PC-9 (cell line): Measurements from ENCODE around the gene CADM2. TPM values are rescaled to one million over a fixed set of nuclear protein-coding genes. Genes with fewer than 3 reads are reported as not detected.
A peak's percentile ranks its signal among the peaks of the same experiment; 100 is the strongest.

Experiments
- BruUV-seq: library from RNA; stranded (reverse); fragments of 400-500 nt; replicated peaks from 2 replicates; lab custom pipeline; 2021; lab: Mats Ljungman, UMichigan
- CTCF ChIA-PET: fragments of 300-600 bp; sonication (Branson Sonifier 250); formaldehyde crosslinking; loops from one replicate; lab custom pipeline; 2022; ENCODE audit warnings: antibody characterized with exemption; lab: Charles Lee
- POLR2A ChIA-PET: fragments of 300-600 bp; sonication (Branson Sonifier 250); formaldehyde crosslinking; loops from one replicate; lab custom pipeline; 2022; ENCODE audit warnings: antibody characterized with exemption; ENCODE audit not compliant: unreplicated experiment; lab: Charles Lee
- DNase-seq, 2 experiments: peaks; one replicate each; pipeline versions ENCODE4 v3.0.0 to v3.0.0-alpha.2; 2015 to 2022; ENCODE audit warnings: mixed read lengths in 1 of 2
- H2AFZ ChIP-seq: fragments of 200-600 bp; sonication (generic); 2 replicates; pipeline ENCODE4 v1.8.1; 2017; ENCODE audit warnings: antibody characterized with exemption
- H3F3A ChIP-seq: fragments of 200-600 bp; sonication (generic); 2 replicates; pipeline ENCODE4 v1.8.1; 2017; ENCODE audit warnings: antibody characterized with exemption, mild to moderate bottlenecking, low read depth; ENCODE audit not compliant: insufficient read depth
- H3K27ac ChIP-seq: fragments of 200-600 bp; sonication (generic); 2 replicates; pipeline ENCODE4 v1.6.1; 2016; ENCODE audit warnings: mixed run types
- H3K27me3 ChIP-seq: fragments of 200-600 bp; sonication (generic); 2 replicates; pipeline ENCODE4 v1.6.1; 2016; ENCODE audit warnings: low read depth, mixed run types; ENCODE audit not compliant: insufficient read depth
- H3K36me3 ChIP-seq: fragments of 200-600 bp; sonication (generic); 2 replicates; pipeline ENCODE4 v1.6.1; 2016; ENCODE audit warnings: low read depth, mixed run types
- H3K4me1 ChIP-seq: fragments of 200-600 bp; sonication (generic); replicated peaks from 2 replicates; pipeline ENCODE4 v1.6.1; 2016; ENCODE audit warnings: mixed run types; ENCODE audit not compliant: insufficient read depth
- H3K4me2 ChIP-seq: fragments of 200-600 bp; sonication (generic); 2 replicates; pipeline ENCODE4 v1.6.1; 2017; ENCODE audit warnings: mixed run types
- H3K4me3 ChIP-seq: fragments of 200-600 bp; sonication (generic); 2 replicates; pipeline ENCODE4 v1.6.1; 2016; ENCODE audit warnings: mixed run types
- H3K79me2 ChIP-seq: fragments of 200-600 bp; sonication (generic); 2 replicates; pipeline ENCODE4 v1.6.1; 2017; ENCODE audit warnings: low read depth, mixed run types
- H3K9me2 ChIP-seq: fragments of 200-600 bp; sonication (generic); 2 replicates; pipeline ENCODE4 v1.8.1; 2017; ENCODE audit warnings: mild to moderate bottlenecking; ENCODE audit not compliant: insufficient read depth
- H3K9me3 ChIP-seq: fragments of 200-600 bp; sonication (generic); 2 replicates; pipeline ENCODE4 v1.8.1; 2016; ENCODE audit warnings: low read depth; ENCODE audit not compliant: insufficient read depth
- H4K20me1 ChIP-seq: fragments of 200-600 bp; sonication (generic); 2 replicates; pipeline ENCODE4 v1.8.1; 2017; ENCODE audit not compliant: insufficient read depth
- CTCF ChIP-seq: fragments of 200-600 bp; sonication (generic); conservative IDR thresholded peaks from 2 replicates; pipeline ENCODE4 v1.6.1; 2017; ENCODE audit warnings: mixed run types, antibody characterized with exemption, mild to moderate bottlenecking, moderate library complexity
- EZH2 ChIP-seq: fragments of 200-600 bp; sonication (generic); IDR thresholded peaks from 2 replicates; pipeline ENCODE4 v1.8.0; 2017; ENCODE audit warnings: antibody characterized with exemption, low read depth
- intact Hi-C: fragments of 100-400 bp; cut with micrococcal nuclease; formaldehyde crosslinking; loops from one replicate; pipeline ENCODE4 v1.10.0; 2022; ENCODE audit not compliant: unreplicated experiment
- total RNA-seq: library from RNA; stranded (reverse); gene quantifications from 2 replicates; pipeline ENCODE4 v1.2.3, GENCODE V29; 2021

The CADM2 gene
- total RNA-seq, 1 experiment from 2014 or later, result 0.59 TPM

GRCh38 chr3:85725809-85726208 lies 767.0 kb downstream of the CADM2 start:
- no peaks in the 10 kb centered on the region for H3K79me2 ChIP-seq
- TF ChIP-seq CTCF, result no peak
- no peak for TF ChIP-seq EZH2
- ChIA-PET CTCF (no interaction called here), POLR2A (no interaction called here)
- no peak overlapping the region for H3K4me3 ChIP-seq
- peaks cover 12% of the 10 kb centered on the region; the same call in 1 of the 2 replicates for H3K9me3 ChIP-seq
- no peaks in the 10 kb centered on the region for H3K27me3 ChIP-seq
- no peaks in the 10 kb centered on the region for H3F3A ChIP-seq
- H3K27ac ChIP-seq, result no peak overlapping the region
- no peak overlapping the region for H2AFZ ChIP-seq
- no peak for DNase-seq
- H4K20me1 ChIP-seq, result no peaks in the 10 kb centered on the region
- H3K36me3 ChIP-seq, result no peaks in the 10 kb centered on the region
- intact Hi-C loops, result no loop called here
- peaks cover 5% of the 10 kb centered on the region; the same call in 1 of the 2 replicates for H3K4me1 ChIP-seq
- no TSS peak for BruUV-seq
- no peak overlapping the region for H3K4me2 ChIP-seq
- no peaks in the 10 kb centered on the region for H3K9me2 ChIP-seq

GRCh38 chr3:85726241-85726640 lies 767.5 kb downstream of the CADM2 start:
- no peaks in the 10 kb centered on the region for H3K36me3 ChIP-seq
- H2AFZ ChIP-seq, result no peak overlapping the region
- intact Hi-C loops, result no loop called here
- POLR2A ChIA-PET, result no interaction called here
- H3F3A ChIP-seq, result no peaks in the 10 kb centered on the region
- peaks cover 5% of the 10 kb centered on the region; the same call in 1 of the 2 replicates for H3K4me1 ChIP-seq
- no TSS peak for BruUV-seq
- TF ChIP-seq CTCF (no peak), EZH2 (no peak)
- 0 out of 2 replicates have a peak overlapping the region, but pooled peaks have one; percentile 4 for H3K4me2 ChIP-seq
- no peak overlapping the region for H3K4me3 ChIP-seq
- no peak overlapping the region for H3K27ac ChIP-seq
- no peaks in the 10 kb centered on the region for H3K9me2 ChIP-seq
- CTCF ChIA-PET, result no interaction called here
- no peaks in the 10 kb centered on the region for H3K79me2 ChIP-seq
- H3K27me3 ChIP-seq, result no peaks in the 10 kb centered on the region
- peaks cover 12% of the 10 kb centered on the region; the same call in 1 of the 2 replicates for H3K9me3 ChIP-seq
- H4K20me1 ChIP-seq, result no peaks in the 10 kb centered on the region
- DNase-seq, result peak in 1 of 2 experiments; percentile 44

- no peaks in the 10 kb centered on the region for H3F3A ChIP-seq
- TF ChIP-seq CTCF (no peak), EZH2 (no peak)
- no peak overlapping the region for H3K4me2 ChIP-seq
- H3K9me3 ChIP-seq, result no peaks in the 10 kb centered on the region
- H3K4me3 ChIP-seq, result no peak overlapping the region
- no peaks in the 10 kb centered on the region for H3K79me2 ChIP-seq
- no peak overlapping the region for H3K27ac ChIP-seq
- no peaks in the 10 kb centered on the region for H3K4me1 ChIP-seq
- intact Hi-C loops, result no loop called here
- POLR2A ChIA-PET, result interaction anchor here (0.6 kb wide), 1 partner anchor 112 kb away, joined by 4 read pairs; no protein-coding TSS in a partner anchor
- no peaks in the 10 kb centered on the region for H3K9me2 ChIP-seq
- CTCF ChIA-PET, result no interaction called here
- no peaks in the 10 kb centered on the region for H4K20me1 ChIP-seq
- no peaks in the 10 kb centered on the region for H3K36me3 ChIP-seq
- H3K27me3 ChIP-seq, result no peaks in the 10 kb centered on the region
- BruUV-seq, result no TSS peak
- no peak overlapping the region; the same call in 1 of the 2 replicates for H2AFZ ChIP-seq
- DNase-seq, result no peak
These were observed 779.1 kb downstream of the CADM2 start for GRCh38 chr3:85737846-85738245.
